GM18498 (cell line): Measurements from ENCODE around the gene EDN2.

ENCODE experiments used
- ATAC-seq: cut with Tn5 transposase; IDR thresholded peaks from one replicate; pipeline ENCODE4 v1.9.1; 2021; ENCODE audit warnings: mild to moderate bottlenecking, moderate library complexity; ENCODE audit not compliant: unreplicated experiment

EDN2 gene

GRCh38 chr1:41484402-41485241 is at the start of gene EDN2:
Gene EDN2 (minus strand): TSS chr1:41484683. CDS start chr1:41484601, 82 bp downstream.
- no peak for ATAC-seq

- no peak for ATAC-seq
Observed at GRCh38 chr1:41533731-41534080, 49.2 kb upstream of the EDN2 start.

- no peak for ATAC-seq
Observed at GRCh38 chr1:41533016-41533730, 48.7 kb upstream of the EDN2 start.

GRCh38 chr1:41532206-41532975 is 47.9 kb upstream of the EDN2 start:
- ATAC-seq, result no peak

- ATAC-seq, result no peak
Observed at GRCh38 chr1:41530411-41530810, 45.9 kb upstream of the EDN2 start.

GRCh38 chr1:41529621-41530395 is 45.3 kb upstream of the EDN2 start:
- ATAC-seq, result no peak

- no peak for ATAC-seq
Observed at GRCh38 chr1:41528726-41529605, 44.5 kb upstream of the EDN2 start.

GRCh38 chr1:41528106-41528505 is 43.6 kb upstream of the EDN2 start:
- ATAC-seq, result no peak

- ATAC-seq, result no peak
Observed at GRCh38 chr1:41526956-41527561, 42.6 kb upstream of the EDN2 start.

- no peak for ATAC-seq
Observed at GRCh38 chr1:41525891-41526587, 41.6 kb upstream of the EDN2 start.

- no peak for ATAC-seq
Observed at GRCh38 chr1:41524676-41525675, 40.5 kb upstream of the EDN2 start.

GRCh38 chr1:41523949-41524675 is 39.6 kb upstream of the EDN2 start:
- ATAC-seq, result no peak

GRCh38 chr1:41523071-41523470 is 38.6 kb upstream of the EDN2 start:
- no peak for ATAC-seq

- ATAC-seq, result no peak
Observed at GRCh38 chr1:41521766-41522165, 37.3 kb upstream of the EDN2 start.

GRCh38 chr1:41520951-41521752 is 36.7 kb upstream of the EDN2 start:
- no peak for ATAC-seq

- no peak for ATAC-seq
Observed at GRCh38 chr1:41519667-41520066, 35.2 kb upstream of the EDN2 start.
